ACC112 (cell line): ENCODE data around the gene TIMM10B.

ENCODE experiments used
- H2AFZ ChIP-seq: fragments of 200-600 bp; sonication (generic); one replicate; pipeline ENCODE4 v1.6.0; 2017; ENCODE audit warnings: antibody characterized with exemption, low read length; ENCODE audit not compliant: unreplicated experiment
- H3K27ac ChIP-seq: fragments of 200-600 bp; sonication (generic); 2 replicates; pipeline ENCODE4 v1.5.1; 2014; ENCODE audit warnings: low read depth, mild to moderate bottlenecking, antibody characterized with exemption, low read length, moderate library complexity
- H3K27me3 ChIP-seq: fragments of 200-600 bp; sonication (generic); 2 replicates; pipeline ENCODE4 v1.6.1; 2014; ENCODE audit warnings: mild to moderate bottlenecking, antibody characterized with exemption, low read length, moderate library complexity, mixed read lengths; ENCODE audit not compliant: insufficient read depth
- H3K36me3 ChIP-seq: fragments of 200-600 bp; sonication (generic); 2 replicates; pipeline ENCODE4 v1.6.1; 2016; ENCODE audit warnings: mild to moderate bottlenecking, antibody characterized with exemption, low read length, moderate library complexity, mixed read lengths; ENCODE audit not compliant: insufficient read depth
- H3K4me1 ChIP-seq: fragments of 200-600 bp; sonication (generic); one replicate; pipeline ENCODE4 v1.6.1; 2016; ENCODE audit warnings: low read length, mixed read lengths; ENCODE audit not compliant: insufficient read depth, unreplicated experiment, control insufficient read depth
- H3K4me3 ChIP-seq: fragments of 200-600 bp; sonication (generic); 2 replicates; pipeline ENCODE4 v1.5.1; 2014; ENCODE audit warnings: mild to moderate bottlenecking, low read depth, low read length
- H3K79me2 ChIP-seq: fragments of 200-600 bp; sonication (generic); one replicate; pipeline ENCODE4 v1.6.0; 2016; ENCODE audit warnings: low read length; ENCODE audit not compliant: control insufficient read depth, unreplicated experiment, insufficient read depth

TIMM10B gene, protein sequence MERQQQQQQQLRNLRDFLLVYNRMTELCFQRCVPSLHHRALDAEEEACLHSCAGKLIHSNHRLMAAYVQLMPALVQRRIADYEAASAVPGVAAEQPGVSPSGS

GRCh38 chr11:6481012-6481923 is at the start of gene TIMM10B, which contains the start of gene ARFIP2:
TIMM10B (plus strand) TSS chr11:6481501; CDS start chr11:6481517, 16 bp downstream.
ARFIP2 (minus strand) TSS chr11:6481331; CDS start chr11:6480421, 910 bp downstream.
- Histone ChIP-seq H3K4me3 (peak within 1 kb of the TSS; percentile 98), H3K36me3 (peaks cover 44% of the 10 kb centered on the region), H2AFZ (peak within 1 kb of the TSS; percentile 26), H3K79me2 (peaks cover 51% of the 10 kb centered on the region), H3K4me1 (peaks cover 27% of the 10 kb centered on the region), H3K27ac (peak within 1 kb of the TSS; percentile 72), H3K27me3 (no peaks in the 10 kb centered on the region)

DNA sequence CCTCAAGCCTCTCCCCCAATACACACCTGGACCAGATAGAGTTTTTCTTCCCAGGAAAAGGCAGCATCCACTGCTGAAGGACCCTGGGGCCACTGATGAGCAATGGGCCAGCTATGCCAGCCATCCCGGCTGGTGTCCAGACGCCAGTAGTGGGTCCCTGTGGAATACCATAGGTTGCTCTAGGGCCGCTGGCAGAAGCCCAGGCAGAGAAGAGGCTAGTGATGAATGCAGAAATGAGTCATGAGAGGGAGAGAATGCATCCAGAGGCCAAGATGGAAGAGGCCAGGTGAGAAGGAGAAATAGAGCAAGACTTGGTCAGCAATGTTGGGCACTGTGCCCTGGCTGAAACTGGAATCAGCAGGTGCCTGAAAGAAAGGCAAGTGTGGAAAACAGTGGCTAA is 49.4 kb upstream of the TIMM10B start:
- no peak overlapping the region for H2AFZ ChIP-seq
- H3K79me2 ChIP-seq: no peaks in the 10 kb centered on the region
- no peaks in the 10 kb centered on the region for H3K36me3 ChIP-seq
- peaks cover under 1% of the 10 kb centered on the region; the same call in 1 of the 2 replicates for H3K27me3 ChIP-seq
- H3K4me3 ChIP-seq: no peak overlapping the region
- peaks cover 17% of the 10 kb centered on the region for H3K4me1 ChIP-seq
- H3K27ac ChIP-seq: no peak overlapping the region

DNA sequence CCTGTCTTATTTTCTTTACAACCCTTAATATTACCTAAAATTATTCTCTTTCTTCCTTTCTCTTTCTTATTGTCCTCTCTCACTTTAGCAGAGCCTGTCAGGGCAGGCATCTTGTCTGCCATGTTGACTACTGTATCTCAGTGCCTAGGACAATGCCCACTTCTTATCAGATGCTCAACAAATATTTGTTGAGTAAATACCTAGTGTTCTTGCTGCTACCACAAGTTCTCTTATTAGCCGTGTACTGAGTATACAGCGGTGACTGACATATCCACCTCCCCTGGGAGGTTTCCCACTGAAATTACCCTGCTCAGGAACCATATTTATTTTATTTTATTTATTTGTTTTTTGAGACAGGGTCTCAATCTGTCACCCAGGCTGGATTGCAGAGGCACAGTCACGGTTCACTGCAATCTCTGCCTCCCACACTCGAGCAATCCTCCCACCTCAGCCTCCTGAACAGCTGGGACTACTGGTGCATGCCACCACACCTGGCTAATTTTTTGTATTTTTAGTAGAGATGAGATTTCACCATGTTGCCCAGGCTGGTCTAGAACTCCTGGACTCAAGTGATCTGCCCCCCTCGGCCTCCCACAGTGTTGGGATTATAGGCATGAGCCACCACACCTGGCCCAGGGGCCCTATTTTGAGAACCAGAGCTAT is 47.2 kb upstream of the TIMM10B start:
- Histone ChIP-seq H3K4me1 (peaks cover 17% of the 10 kb centered on the region), H3K27me3 (no peaks in the 10 kb centered on the region), H3K79me2 (no peaks in the 10 kb centered on the region), H3K27ac (no peak overlapping the region), H2AFZ (no peak overlapping the region), H3K36me3 (no peaks in the 10 kb centered on the region), H3K4me3 (no peak overlapping the region)

DNA sequence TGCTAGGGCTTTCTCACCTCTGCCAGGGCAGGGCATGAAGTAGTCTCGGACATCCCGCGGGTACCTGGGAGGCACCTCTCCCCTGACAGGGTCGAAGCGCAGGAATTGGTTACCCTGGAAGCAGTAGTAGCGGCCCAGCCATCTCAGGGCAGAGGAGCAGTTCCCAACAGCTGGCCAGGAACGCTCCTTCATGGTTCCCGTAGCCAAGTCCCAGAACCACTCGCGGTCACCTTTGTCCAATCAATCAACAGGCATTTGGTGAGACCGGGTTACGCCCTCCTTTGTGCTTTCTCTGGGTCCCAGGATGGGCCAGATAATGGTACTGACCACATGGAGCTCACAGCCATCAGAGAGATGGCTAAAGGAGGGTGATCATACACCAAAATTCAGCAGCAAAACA is 43.9 kb upstream of the TIMM10B start:
- Histone ChIP-seq H3K36me3 (no peaks in the 10 kb centered on the region), H3K4me1 (peaks cover 5% of the 10 kb centered on the region), H3K27ac (no peak overlapping the region), H3K79me2 (no peaks in the 10 kb centered on the region), H2AFZ (no peak overlapping the region), H3K27me3 (no peaks in the 10 kb centered on the region), H3K4me3 (no peak overlapping the region)

- Histone ChIP-seq H3K4me3 (no peak overlapping the region), H2AFZ (no peak overlapping the region), H3K36me3 (no peaks in the 10 kb centered on the region), H3K27ac (no peak overlapping the region), H3K79me2 (no peaks in the 10 kb centered on the region), H3K4me1 (no peaks in the 10 kb centered on the region), H3K27me3 (no peaks in the 10 kb centered on the region)
These were observed 43.3 kb upstream of the TIMM10B start for GRCh38 chr11:6437993-6438392.

- Histone ChIP-seq H3K4me1 (no peaks in the 10 kb centered on the region), H3K36me3 (no peaks in the 10 kb centered on the region), H2AFZ (peak overlapping the region; percentile 57), H3K4me3 (no peak overlapping the region), H3K27me3 (no peaks in the 10 kb centered on the region), H3K27ac (no peak overlapping the region), H3K79me2 (no peaks in the 10 kb centered on the region)
These were observed 42.2 kb upstream of the TIMM10B start for GRCh38 chr11:6438979-6439571.

DNA sequence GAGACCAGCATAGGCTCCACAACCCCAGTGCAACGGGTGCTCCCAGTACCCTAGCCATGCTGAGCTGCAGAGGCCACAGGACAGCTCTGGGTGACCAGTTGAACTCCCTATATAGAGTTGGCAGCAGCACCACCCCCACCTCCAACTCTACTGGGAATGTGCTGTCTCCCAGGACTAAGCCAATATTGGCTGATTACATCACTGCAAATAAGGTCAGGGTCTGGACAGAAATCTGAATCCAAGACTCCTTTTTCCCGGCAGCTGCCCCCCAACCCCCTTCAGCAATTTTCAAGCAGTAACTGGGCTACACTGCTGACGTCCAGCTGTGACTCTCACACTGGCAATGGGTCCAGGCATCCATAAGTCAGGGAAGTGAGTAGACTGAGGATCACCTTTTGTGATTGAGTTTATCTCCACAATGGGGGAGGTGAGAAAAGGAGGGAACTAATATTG is 40.4 kb upstream of the TIMM10B start, which contains the start of gene HPX:
HPX (minus strand) TSS at position 82 of the 453 bp plus-strand sequence; CDS start at position 58, 24 bp downstream.
- H3K36me3 ChIP-seq: no peaks in the 10 kb centered on the region
- no peak within 1 kb of the TSS for H3K4me3 ChIP-seq
- no peak within 1 kb of the TSS for H2AFZ ChIP-seq
- H3K79me2 ChIP-seq: no peaks in the 10 kb centered on the region
- H3K27me3 ChIP-seq: no peaks in the 10 kb centered on the region
- H3K27ac ChIP-seq: no peak within 1 kb of the TSS
- no peaks in the 10 kb centered on the region for H3K4me1 ChIP-seq

DNA sequence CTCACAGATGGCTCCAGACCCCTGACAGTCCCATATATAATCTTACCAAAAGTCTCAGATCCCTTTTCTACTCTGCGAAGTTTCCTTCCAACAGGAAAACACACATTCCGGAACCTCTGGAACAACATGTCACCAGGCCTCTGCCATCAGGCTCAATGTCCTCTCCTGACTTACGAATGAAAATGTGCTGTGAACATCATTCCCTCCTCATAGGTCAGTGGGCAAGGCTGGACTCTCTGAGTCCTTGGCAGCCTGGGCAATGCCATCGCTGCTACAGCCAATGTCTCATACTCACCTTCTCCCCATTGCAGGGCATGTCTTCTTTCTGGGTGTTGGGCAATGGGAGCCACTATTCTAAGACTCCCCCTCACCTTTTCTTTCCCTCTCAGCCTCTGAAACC is 38.9 kb upstream of the TIMM10B start:
- no peak overlapping the region for H2AFZ ChIP-seq

GRCh38 chr11:6443269-6444003 is 37.9 kb upstream of the TIMM10B start:
- H3K79me2 ChIP-seq: no peaks in the 10 kb centered on the region
- H3K27ac ChIP-seq: no peak overlapping the region
- H3K27me3 ChIP-seq: no peaks in the 10 kb centered on the region
- no peak overlapping the region for H2AFZ ChIP-seq
- H3K4me1 ChIP-seq: no peaks in the 10 kb centered on the region
- no peaks in the 10 kb centered on the region for H3K36me3 ChIP-seq
- H3K4me3 ChIP-seq: no peak overlapping the region

More for the DNA sequence above, 38.9 kb upstream of the TIMM10B start:
- Histone ChIP-seq H3K4me3 (no peak overlapping the region), H3K4me1 (no peaks in the 10 kb centered on the region), H3K36me3 (no peaks in the 10 kb centered on the region), H3K27me3 (no peaks in the 10 kb centered on the region), H3K27ac (no peak overlapping the region), H3K79me2 (no peaks in the 10 kb centered on the region)

GRCh38 chr11:6448574-6448973 is 32.7 kb upstream of the TIMM10B start:
- Histone ChIP-seq H2AFZ (no peak overlapping the region), H3K27me3 (no peaks in the 10 kb centered on the region), H3K79me2 (no peaks in the 10 kb centered on the region), H3K36me3 (peaks cover 19% of the 10 kb centered on the region; the same call in 1 of the 2 replicates), H3K4me3 (no peak overlapping the region), H3K27ac (no peak overlapping the region), H3K4me1 (peaks cover 9% of the 10 kb centered on the region)
